ENCODE measurements around the gene ARF6. TPM values are rescaled to one million over a fixed set of nuclear protein-coding genes. Genes with fewer than 3 reads are reported as not detected.

Gene ARF6
- total and polyA plus RNA-seq, 9 of the 15 experiments (the other 6 are each of a cell fraction or from before 2014, with no cell fraction given) = 15.3 to 35.2 (median 24.9) TPM

DNA sequence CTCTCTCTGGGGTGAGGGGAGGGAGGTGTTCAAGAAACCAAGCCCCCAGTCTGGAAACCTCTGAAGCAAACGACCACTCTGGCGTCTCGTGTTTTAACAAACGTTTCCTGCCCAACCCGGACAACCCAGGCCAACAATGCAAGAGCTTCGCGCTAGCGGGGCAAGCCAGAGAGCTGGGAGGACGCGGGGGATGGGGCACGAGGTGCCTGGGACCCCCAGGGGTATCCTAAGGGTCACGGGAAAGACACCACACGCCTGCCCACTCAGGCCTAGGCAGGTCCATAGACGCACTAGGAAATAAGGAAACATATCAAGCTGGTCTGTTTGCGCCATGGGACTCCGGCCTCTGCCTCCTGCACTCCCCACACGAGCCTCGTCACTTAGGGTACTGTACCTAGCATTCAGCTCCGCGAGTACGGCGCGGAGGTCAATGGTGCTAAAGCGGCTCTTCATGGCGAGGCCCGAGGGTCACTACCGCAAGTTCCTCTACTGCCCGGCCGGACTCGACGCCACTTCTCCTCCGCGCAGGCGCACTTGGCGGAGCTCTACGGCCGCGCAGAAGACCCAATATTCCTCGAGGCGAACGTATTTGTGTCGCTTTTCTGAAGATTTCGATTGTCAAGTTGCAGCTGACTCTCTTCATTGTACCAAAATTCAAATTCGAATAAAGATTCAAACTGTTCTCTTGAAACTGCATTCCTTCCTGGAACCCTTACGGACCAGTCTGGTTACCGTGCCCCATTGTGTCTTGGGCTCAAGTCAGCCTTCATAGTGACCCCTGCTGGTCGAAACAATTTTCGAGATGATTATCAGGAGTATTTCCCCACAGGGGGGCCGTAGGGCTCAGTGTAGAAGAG, 40.4 kb upstream of the ARF6 start, which contains the start of gene NEMF (continued):
- TF ChIP-seq HINFP (tag; conservative IDR thresholded peaks at IDR 0.05; ENCODE audit: low read depth) (no peak), BRF2 (IDR thresholded peaks at IDR 0.05; ENCODE audit: borderline replicate concordance, insufficient read depth, insufficient read length) (no peak), ZBTB40 (IDR thresholded peaks at IDR 0.05) (0 out of 2 replicates have a peak, but pooled peaks have one; percentile 32), ZBTB40 (CRISPR knock-in tag; IDR thresholded peaks at IDR 0.05) (no peak), SREBF2 (CRISPR knock-in tag; IDR thresholded peaks at IDR 0.05) (no peak), ZNF217 (CRISPR knock-in tag; IDR thresholded peaks at IDR 0.05) (no peak), BACH1 (tag; IDR thresholded peaks at IDR 0.05) (no peak), HMGN3 (IDR thresholded peaks at IDR 0.05; ENCODE audit: borderline replicate concordance, extremely low read depth, insufficient read length, low read depth, low read length) (no peak), ZNF75A (CRISPR knock-in tag; IDR thresholded peaks at IDR 0.05) (no peak), SMAD4 (CRISPR knock-in tag; conservative IDR thresholded peaks at IDR 0.05) (0 out of 2 replicates have a peak, but pooled peaks have one; percentile 10), BRCA1 (IDR thresholded peaks at IDR 0.05) (no peak), BRCA1 (CRISPR knock-in tag; IDR thresholded peaks at IDR 0.05) (no peak)
- TF ChIP-seq, protein P1, sequence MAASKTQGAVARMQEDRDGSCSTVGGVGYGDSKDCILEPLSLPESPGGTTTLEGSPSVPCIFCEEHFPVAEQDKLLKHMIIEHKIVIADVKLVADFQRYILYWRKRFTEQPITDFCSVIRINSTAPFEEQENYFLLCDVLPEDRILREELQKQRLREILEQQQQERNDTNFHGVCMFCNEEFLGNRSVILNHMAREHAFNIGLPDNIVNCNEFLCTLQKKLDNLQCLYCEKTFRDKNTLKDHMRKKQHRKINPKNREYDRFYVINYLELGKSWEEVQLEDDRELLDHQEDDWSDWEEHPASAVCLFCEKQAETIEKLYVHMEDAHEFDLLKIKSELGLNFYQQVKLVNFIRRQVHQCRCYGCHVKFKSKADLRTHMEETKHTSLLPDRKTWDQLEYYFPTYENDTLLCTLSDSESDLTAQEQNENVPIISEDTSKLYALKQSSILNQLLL (CRISPR knock-in tag; IDR thresholded peaks at IDR 0.05; ENCODE audit: borderline replicate concordance) = no peak

Measured in K562 (cell line).